Heart left ventricle (tissue), 16 donors: ENCODE results near the gene SMO. TPM values are rescaled to one million over a fixed set of nuclear protein-coding genes. Genes with fewer than 3 reads are reported as not detected.

ENCODE experiments used
- ATAC-seq, 4 donors: fragments of 200-7000 bp; cut with Tn5 transposase; one replicate each; pipeline ENCODE4 v1.9.1; 2020 to 2022; ENCODE audit warnings: moderate library complexity in 4 of 4, mild to moderate bottlenecking in 3 of 4, moderate number of reproducible peaks in 1 of 4
- DNase-seq, 5 donors: peaks; one replicate each; pipeline ENCODE4 v3.0.0-alpha.2; 2020
- H3K27ac ChIP-seq, 12 donors: fragments of 200-600 bp; sonication (generic) in 4 of 12; one replicate each; pipeline versions ENCODE4 v1.5.0 to v1.8.0; 2016 to 2022; ENCODE audit warnings: mild to moderate bottlenecking in 2 of 12
- H3K27me3 ChIP-seq, 9 donors: fragments of 200-600 bp; sonication (generic) in 2 of 9; one replicate each; pipeline versions ENCODE4 v1.5.1 to v1.8.0; 2016 to 2022; ENCODE audit warnings: mild to moderate bottlenecking in 3 of 9
- H3K36me3 ChIP-seq, 9 donors: fragments of 200-600 bp; sonication (generic) in 2 of 9; one replicate each; pipeline versions ENCODE4 v1.5.0 to v1.8.0; 2018 to 2022; ENCODE audit warnings: mild to moderate bottlenecking in 2 of 9
- H3K4me1 ChIP-seq, 12 donors: fragments of 200-600 bp; sonication (generic) in 4 of 12; one replicate each; pipeline versions ENCODE4 v1.5.0 to v1.8.0; 2016 to 2022; ENCODE audit warnings: mild to moderate bottlenecking in 3 of 12
- H3K4me3 ChIP-seq, 12 donors: fragments of 200-600 bp; sonication (generic) in 4 of 12; one replicate each; pipeline versions ENCODE4 v1.5.0 to v1.8.0; 2017 to 2022; ENCODE audit warnings: mild to moderate bottlenecking in 9 of 12, moderate library complexity in 4 of 12
- H3K9me3 ChIP-seq, 12 donors: fragments of 200-600 bp; sonication (generic) in 4 of 12; one replicate each; pipeline versions ENCODE4 v1.5.0 to v1.8.0; 2016 to 2022; ENCODE audit warnings: mild to moderate bottlenecking in 1 of 12
- POLR2A ChIP-seq, 2 donors: fragments of 450-650 bp; IDR thresholded peaks; one replicate each; pipeline ENCODE4 v1.6.1; 2017; ENCODE audit warnings: antibody characterized with exemption in 2 of 2, mild to moderate bottlenecking in 2 of 2, moderate library complexity in 2 of 2
- WGBS, 4 donors: extraction: QIAGEN DNeasy Blood & Tissue Kit in 2 of 4; methylation state at CpG; one replicate each; pipeline versions ENCODE4 v1.1.5 to v1.1.7; 2013 to 2018; 5-methylcytosine and 5-hydroxymethylcytosine counted together
- intact Hi-C, 10 donors: fragments of 100-400 bp; cut with DNase I; formaldehyde crosslinking; loops; one replicate each; pipeline versions ENCODE4 v1.11.1 to v1.14.2; 2022
- polyA plus RNA-seq, 2 donors: library from polyadenylated mRNA; stranded (reverse); fragments of 200-250 nt; gene quantifications; one replicate each; pipeline ENCODE4 v1.2.3, GENCODE V29; 2013
- total RNA-seq, 9 donors: library from RNA; depleted of rRNA in 2 of 9; stranded (reverse); fragments of >200 nt in 2 of 9; fragmentation: NEBNext Ultra II Directional in 3 of 9; extraction: Animal tissue kit (Norgen Biotek cat#: 25700) in 3 of 9; gene quantifications; one replicate each; pipeline versions ENCODE4 v1.1.0 to v1.2.4, GENCODE V29; 2016 to 2023
- TF ChIP-seq, protein P1 (sequence below), 12 donors: fragments of 200-600 bp; sonication (generic) in 4 of 12; IDR thresholded peaks; one replicate each; pipeline versions ENCODE4 v1.5.0 to v1.8.0; 2018 to 2022; ENCODE audit warnings: antibody characterized with exemption in 12 of 12, mild to moderate bottlenecking in 5 of 12
- donor health status: ischemic (EF 13 %, LVEDD 7.1; RV severe dilation, severe dysfunction).
- donor health status: healthy with polysubstance abuse.
- donor health status: DM: no; HTN: yes; CAD: no.
- donor health status: DM: no; HTN: no; CAD: no.
- donor health status: ischemic (EF 25% LVEDD 6.9; RV normal size, moderate dysfunction).
- donor health status: ischemic (EF 25% LVEDD 5.7; RV mildly dilated, moderate dysfunction).
- donor health status: healthy.
- donor health status: DM: yes; HTN: yes; CAD: no.
- donor health status: ischemic (EF 35%, LVEDD 5.7; RV mildly dilated, moderate dysfunction).
- donor health status: nonischemic (EF 11% LVEDD 7.7; RV severe dilation, severe dysfunction).
- donor health status: DM: yes; HTN: yes; CAD: no.
- donor health status: PGD.
- donor health status: ischemic (EF 29% LVEDD 5.4; RV normal size, mild dysfunction).
- donor health status: nonischemic (EF 23%, LVEDD 6.1; RV moderate dilation, normal function).

The SMO gene
- total and polyA plus RNA-seq, 11 donors = 1.7 to 7.3 (median 3.9) TPM

DNA sequence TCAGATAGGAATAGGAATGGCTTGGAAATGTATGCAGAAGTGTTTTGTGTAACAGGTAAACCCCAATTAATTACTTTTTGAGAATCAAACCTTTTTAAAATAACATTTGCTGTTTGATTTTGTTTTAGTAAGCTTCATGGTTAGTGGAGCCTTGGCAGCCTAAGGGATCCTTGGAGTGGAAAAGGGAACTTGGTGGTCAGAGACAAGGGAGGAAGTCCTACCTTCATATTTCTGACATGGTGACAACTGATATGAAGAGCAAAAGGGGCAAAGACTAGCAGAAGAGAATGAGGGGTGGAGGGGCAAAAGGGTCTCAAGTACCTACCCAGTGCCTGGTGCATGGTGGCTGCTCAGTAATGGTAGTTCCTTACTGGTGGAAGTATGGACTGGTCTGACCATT lies 68.7 kb downstream of the SMO start:
- Histone ChIP-seq H3K36me3 (no peaks in the 10 kb centered on the region), H3K9me3 (no peaks in the 10 kb centered on the region)

DNA sequence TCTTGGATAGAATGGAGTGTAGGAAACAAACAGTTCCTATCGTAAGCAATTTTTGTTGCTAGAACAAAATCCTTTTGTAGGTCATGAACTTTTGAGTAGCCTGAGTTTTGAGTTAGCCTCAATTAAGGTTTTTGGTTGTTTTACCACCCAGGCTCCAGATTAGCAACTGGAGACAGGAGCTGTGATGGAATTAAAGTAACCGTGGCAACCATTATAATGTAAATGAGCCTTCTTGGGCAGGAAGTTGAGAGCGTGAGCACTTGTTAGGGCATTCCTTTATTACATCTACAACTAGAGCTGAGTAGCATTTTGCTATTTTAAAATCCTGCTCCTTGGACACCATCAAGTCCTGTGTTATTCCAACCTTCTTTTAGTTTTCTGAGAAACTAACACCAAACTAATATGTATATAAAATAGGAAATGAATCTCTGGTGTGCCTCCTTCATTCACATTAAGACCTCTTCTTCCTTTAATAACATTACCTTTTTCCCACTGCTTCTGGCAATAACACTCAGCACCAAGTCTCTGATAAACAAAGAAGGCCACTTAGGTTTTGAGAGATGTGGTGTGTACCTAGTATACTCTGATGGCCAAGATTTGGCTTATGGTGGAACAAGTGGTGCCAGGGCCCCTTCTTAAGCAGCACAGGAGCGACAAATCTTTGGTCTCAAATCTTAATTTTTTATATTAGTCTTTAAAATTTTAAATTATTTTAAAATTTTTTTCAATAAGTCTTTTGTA lies 70.4 kb downstream of the SMO start:
- Histone ChIP-seq H3K27ac (no peak overlapping the region), H3K27me3 (no peaks in the 10 kb centered on the region), H3K36me3 (no peaks in the 10 kb centered on the region), H3K9me3 (no peaks in the 10 kb centered on the region), H3K4me3 (no peak overlapping the region), H3K4me1 (peaks cover 0 to 11% (median 0%) of the 10 kb centered on the region in 12 donors)
- no peak for DNase-seq
- ATAC-seq = no peak
- intact Hi-C loops = no loop called here
- TF ChIP-seq, protein P1, sequence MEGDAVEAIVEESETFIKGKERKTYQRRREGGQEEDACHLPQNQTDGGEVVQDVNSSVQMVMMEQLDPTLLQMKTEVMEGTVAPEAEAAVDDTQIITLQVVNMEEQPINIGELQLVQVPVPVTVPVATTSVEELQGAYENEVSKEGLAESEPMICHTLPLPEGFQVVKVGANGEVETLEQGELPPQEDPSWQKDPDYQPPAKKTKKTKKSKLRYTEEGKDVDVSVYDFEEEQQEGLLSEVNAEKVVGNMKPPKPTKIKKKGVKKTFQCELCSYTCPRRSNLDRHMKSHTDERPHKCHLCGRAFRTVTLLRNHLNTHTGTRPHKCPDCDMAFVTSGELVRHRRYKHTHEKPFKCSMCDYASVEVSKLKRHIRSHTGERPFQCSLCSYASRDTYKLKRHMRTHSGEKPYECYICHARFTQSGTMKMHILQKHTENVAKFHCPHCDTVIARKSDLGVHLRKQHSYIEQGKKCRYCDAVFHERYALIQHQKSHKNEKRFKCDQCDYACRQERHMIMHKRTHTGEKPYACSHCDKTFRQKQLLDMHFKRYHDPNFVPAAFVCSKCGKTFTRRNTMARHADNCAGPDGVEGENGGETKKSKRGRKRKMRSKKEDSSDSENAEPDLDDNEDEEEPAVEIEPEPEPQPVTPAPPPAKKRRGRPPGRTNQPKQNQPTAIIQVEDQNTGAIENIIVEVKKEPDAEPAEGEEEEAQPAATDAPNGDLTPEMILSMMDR (IDR thresholded peaks at IDR 0.05) = no peak
- no peak for TF ChIP-seq POLR2A (IDR thresholded peaks at IDR 0.05)
- 73 to 82% (median 76%) methylated on average over 4 of the region's 4 CpGs for WGBS, 4 donors

More for the DNA sequence above, 68.7 kb downstream of the SMO start:
- DNase-seq (no peak), ATAC-seq (no peak)
- Histone ChIP-seq H3K27me3 (no peaks in the 10 kb centered on the region), H3K4me1 (peaks cover 0 to 11% (median 0%) of the 10 kb centered on the region in 12 donors), H3K4me3 (no peak overlapping the region), H3K27ac (no peak overlapping the region)
- intact Hi-C loops = no loop called here
- TF ChIP-seq, protein P1 (IDR thresholded peaks at IDR 0.05) = no peak
- TF ChIP-seq POLR2A (IDR thresholded peaks at IDR 0.05) = no peak

DNA sequence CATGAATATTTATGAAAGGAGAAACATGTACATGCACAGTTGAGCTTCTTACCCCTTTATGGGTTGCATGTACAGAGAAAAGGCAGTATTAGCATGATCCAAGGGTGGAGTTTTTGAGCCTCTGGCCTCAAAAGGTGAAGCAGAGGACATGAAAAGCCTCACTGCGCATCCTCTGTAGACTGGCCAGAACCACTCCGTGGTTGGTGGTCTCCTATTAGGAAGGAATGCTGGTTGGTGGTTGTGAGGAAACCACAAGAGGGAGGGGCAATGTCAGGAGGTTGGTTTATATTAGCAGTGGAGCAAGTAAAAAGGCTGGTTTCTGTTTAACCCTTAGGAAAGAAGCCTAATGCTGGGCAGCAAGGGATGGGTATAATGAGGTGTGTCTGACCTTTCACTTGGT lies 73.9 kb downstream of the SMO start:
- TF ChIP-seq, protein P1 (IDR thresholded peaks at IDR 0.05) = no peak
- TF ChIP-seq POLR2A (IDR thresholded peaks at IDR 0.05) = no peak
- DNase-seq (no peak), ATAC-seq (no peak)
- H3K4me1 ChIP-seq = peaks cover 0 to 11% (median 0%) of the 10 kb centered on the region in 12 donors
- H3K4me3 ChIP-seq = no peak overlapping the region
- intact Hi-C loops = no loop called here
- H3K27ac ChIP-seq = no peak overlapping the region
- WGBS, 4 donors = 74 to 92% (median 82%) methylated on average over 2 of the region's 2 CpGs
- H3K9me3 ChIP-seq = no peaks in the 10 kb centered on the region
- H3K36me3 ChIP-seq = no peaks in the 10 kb centered on the region
- no peaks in the 10 kb centered on the region for H3K27me3 ChIP-seq

Other genes with a start within 250 kb of the SMO start
- gene TNPO3, start 133.5 kb upstream of the SMO start, total RNA-seq = 10 to 100 TPM; 25.3 to 42.4 (median 32.8) TPM
- gene TNPO3, start 133.5 kb upstream of the SMO start, polyA plus RNA-seq = 10 to 100 TPM; 11.0 to 31.1 TPM
- gene TSPAN33, start 43.9 kb upstream of the SMO start, total RNA-seq = 10 to 100 TPM in 4 of 9 donors, 1 to 10 TPM in 5; 4.9 to 21.5 (median 8.9) TPM
- gene TSPAN33, start 43.9 kb upstream of the SMO start, polyA plus RNA-seq = 1 to 10 TPM; 3.0 to 5.6 TPM
- 1 to 10 TPM; 3.6 to 7.6 (median 6.5) TPM for gene AHCYL2, start 36.4 kb downstream of the SMO start, total RNA-seq
- 1 to 10 TPM; 1.3 to 5.6 TPM for gene AHCYL2, start 36.4 kb downstream of the SMO start, polyA plus RNA-seq
- gene STRIP2, start 245.8 kb downstream of the SMO start, total RNA-seq = 10 to 100 TPM; 11.4 to 43.7 (median 18.2) TPM
- 10 to 100 TPM in 1 of 2 donors, 1 to 10 TPM in 1; 7.6 to 29.3 TPM for gene STRIP2, start 245.8 kb downstream of the SMO start, polyA plus RNA-seq